ENCODE measurements around the gene OLIG1.

The OLIG1 gene

DNA sequence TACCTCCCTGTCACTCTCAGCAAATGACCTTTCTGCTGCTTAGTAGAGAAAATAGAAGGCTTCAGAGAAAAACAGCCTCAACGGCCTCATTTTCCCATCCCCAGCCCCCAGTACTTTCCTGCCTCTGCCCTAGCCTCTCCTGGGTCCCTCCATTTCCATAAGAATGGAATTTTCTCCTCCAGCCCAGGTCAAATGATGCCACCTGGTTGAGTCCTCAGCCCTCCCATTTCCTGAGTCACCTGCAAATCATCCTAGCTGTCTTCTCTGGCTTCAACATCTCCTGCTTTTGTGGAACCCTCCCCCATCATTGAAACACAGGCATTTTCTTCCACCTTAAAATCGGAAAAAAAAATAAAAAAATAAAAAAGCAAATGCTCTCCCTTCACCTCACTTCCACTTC lies 35.1 kb downstream of the OLIG1 start:
- no peak for DNase-seq

DNA sequence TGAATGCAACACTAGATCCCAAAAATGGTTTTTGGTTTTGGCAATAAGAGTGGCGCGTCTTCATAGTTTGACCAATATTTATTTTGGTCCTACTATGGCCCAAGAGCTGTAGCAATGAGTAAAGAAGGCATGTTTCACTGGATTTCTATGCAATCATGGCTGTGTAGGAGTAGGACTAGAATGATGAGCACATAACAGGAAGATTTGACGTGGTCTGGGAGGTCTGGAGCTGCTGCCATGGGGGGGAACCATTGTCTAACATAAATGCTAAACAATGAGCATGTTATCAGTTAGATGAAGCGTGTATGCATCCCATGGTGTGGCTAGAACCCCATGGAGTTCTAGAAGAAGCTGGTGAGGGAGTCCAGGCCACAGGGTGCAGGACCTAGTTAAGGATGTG lies 38.3 kb downstream of the OLIG1 start:
- DNase-seq, result no peak

DNA sequence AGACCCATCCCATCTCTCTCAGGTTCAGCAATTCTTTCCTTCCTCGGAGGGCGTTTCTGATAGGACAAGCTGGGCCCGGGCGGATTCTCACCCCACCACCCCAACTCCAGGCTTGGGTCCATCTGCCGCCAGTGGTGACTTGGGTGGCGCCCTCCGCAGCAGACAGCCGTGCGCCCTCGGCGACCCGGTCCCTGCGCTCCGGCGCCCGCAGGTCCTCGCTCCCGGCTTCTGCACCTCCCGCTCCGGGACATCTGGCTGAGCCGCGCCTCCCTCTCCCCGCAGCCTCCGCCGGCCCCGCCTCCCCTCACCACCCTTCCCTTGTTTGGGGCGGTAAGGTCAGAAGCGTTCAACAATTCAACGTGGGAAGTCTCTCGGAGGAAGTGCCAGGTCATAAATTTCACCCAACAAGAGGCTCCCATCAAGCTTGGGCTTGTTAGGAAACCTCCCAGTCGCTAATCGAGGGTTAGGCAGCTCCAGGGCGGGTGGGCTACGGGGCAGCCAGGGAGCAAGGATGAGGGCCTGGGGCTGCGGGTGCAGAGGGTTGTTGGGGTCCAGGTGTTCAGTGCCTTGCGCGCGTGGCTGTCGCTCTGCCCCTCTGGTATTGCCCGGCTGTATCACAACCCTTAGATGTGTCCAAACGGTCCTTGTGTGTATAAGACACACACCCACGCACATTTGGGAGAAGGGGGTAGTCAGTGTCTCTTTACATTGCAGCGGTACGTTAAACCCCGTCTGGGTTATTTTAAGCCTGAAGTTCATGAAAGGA lies 39.8 kb downstream of the OLIG1 start:
- peak; percentile 61 for DNase-seq

DNA sequence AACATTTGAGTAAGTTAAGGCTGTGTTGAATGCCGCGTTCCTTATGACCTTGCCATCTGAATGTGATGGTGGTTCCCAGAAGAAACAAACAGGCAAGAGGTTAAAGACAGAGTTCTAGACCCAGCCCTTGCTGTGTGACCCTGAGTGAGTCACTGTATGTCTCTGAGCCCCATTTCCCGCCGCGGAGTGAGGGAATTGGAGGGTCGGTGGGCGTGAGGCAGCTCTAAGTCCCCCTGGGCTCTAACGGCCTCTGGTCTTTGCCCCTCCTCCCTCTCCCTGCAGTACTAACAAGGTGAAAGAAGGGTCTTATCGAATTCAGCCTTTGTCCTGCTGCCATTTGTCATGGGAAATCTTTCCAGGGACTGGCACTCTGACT lies 40.4 kb downstream of the OLIG1 start:
- no peak for DNase-seq

DNA sequence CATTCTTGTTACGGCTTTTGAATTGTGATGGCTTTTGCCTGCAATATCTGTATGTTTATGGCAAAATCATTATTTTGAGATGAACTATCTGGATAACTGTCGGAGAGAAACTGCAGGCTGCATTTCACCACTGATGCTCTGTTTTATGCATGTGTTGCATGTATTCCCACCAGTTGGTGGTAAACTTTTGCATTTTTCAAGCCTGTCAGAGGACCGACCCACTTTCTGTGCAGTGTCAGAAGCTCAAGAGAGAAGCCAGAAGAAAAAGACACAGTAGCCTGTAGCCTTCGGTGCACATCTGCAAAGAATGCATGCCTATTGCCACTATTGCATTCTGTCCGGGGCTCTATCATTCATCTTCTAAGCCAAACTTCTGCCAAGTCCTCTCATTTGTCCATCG lies 41.6 kb downstream of the OLIG1 start:
- no peak for DNase-seq

DNA sequence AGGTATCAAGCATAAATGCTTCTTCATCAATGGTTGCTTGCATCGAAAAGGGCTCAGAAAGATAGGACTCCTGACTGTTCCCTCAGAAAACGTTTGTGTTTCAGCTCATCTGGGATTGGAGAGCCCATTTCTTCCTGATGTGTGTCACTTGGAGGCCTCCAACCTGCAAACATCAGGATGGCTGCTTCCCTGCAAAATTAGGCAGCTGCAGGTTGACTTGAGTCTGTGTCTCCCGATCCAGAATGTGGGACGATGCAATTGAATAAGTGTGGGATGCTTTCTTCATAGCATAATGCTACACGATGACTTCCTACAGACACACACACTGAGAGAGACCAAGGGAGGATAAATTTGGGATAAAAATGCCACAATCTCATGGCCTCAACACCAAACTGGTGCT lies 42.2 kb downstream of the OLIG1 start:
- no peak for DNase-seq

DNA sequence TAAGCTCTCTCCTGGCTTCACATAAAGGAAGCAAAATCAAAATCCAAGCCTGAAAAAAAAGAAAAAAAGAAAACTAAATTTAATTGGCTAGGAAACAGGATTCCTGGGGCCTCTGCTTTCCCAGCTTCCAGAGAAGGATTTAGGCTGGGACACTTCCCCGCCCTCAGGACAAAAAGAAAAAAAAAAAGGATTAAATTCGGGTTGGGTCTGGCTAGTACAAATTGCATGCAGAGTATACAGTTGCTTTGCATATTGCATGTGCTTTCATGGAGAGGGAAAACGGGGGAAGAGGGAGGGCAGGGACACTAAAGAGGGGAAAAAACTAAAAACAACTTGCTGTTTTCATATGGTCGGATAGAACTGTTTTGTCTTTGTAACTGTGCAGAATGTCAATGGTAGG lies 42.7 kb downstream of the OLIG1 start:
- no peak for DNase-seq

DNA sequence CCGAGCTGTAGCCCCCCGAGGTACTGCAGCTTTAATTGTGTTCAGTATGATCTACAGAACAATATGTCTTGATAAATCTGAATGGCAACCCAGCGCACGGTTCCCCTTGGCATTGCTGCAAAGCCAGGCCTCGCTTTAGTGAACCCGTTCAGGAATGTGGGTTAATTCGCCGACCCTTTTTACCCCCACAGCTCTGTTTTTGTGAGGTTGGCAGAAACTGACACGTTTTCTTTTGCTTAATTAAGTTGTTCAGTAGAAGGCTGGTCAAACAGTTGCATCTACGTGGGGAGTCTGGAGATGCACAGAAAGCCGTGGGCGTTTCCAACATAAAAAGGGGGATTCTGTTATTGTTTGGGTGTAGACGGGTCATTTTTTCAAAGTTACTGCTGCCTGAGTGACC lies 43.2 kb downstream of the OLIG1 start:
- no peak for DNase-seq

DNA sequence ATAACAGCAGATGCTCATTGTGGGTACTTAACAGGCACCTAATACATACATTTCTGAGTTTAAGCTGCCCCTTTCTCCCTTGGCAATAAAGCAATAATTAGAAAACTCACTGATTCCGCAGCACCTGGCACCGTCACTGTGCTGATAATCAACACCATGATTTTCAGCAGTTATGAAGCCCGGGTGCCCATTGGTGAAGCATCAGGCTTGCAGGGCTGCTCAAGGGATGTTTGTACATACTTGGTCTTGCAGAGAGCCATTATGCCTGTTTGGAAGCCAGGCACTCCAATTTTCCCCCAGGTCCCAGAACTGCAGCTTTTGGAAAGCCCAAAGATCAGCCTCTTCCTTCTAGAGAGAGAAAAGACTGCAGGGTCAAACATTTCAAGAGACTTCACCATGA lies 44.3 kb downstream of the OLIG1 start:
- DNase-seq, result no peak

DNA sequence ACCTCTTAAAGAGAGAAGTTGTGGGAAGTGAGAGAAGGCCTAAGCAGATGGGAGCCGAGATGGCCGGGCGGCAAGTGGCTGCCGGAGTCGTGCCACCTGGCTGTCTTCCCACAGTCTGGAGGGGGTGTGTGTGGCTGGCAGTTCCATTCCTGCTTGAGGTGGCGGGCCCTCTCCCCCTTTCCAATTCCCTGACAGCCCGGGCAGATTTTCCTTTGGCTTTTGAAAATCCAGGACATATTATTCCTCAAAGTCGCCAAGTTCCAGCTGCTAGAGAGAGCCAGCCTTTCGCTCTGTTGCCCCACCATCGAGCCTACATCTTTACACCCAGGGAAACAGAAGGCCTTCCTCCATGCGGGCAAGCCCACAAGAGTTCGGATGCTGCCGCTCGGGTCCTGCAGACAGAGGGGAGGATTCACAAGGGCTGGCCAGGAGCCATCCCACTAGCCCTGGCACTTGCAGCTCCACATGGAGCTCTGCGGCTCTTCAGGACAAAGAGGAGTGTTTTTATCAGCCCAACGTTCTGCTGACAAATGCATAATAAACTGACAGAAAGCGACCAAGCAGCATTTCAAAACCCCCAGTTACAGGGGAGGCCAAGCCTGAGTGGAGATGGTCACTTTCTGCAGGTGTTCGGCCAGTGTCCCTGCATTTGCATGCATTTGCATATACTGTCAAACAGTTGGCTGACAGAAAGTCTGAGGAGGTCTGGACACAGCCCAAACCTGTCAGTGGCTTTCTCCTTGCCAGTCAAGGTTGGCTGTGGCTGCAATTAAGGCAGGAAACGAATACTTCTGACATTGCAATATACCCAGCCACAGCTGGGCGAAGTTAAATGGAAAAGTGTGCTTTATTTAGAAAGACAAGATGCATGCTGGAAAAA lies 45.9 kb downstream of the OLIG1 start:
- DNase-seq, result no peak

DNA sequence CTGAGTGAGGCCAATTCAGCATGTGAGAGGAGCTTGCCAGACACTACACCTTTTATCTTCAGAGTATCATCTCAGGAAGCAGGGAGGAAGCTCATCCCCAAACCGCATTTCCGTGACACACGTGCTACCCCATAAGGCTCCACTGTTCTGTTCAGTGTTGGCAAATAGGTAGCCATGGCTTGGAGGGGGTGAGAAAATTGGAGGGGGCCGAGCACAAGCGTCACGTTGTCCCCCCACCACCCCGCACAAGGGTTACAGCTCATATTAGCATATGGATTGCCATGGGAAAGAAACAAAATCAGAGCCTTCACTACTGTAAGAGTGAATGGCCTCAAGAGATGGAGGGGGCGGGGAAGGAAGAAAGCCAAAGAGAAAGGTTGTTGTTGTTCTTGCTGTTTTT lies 46.7 kb downstream of the OLIG1 start:
- DNase-seq, result peak; percentile 15

DNA sequence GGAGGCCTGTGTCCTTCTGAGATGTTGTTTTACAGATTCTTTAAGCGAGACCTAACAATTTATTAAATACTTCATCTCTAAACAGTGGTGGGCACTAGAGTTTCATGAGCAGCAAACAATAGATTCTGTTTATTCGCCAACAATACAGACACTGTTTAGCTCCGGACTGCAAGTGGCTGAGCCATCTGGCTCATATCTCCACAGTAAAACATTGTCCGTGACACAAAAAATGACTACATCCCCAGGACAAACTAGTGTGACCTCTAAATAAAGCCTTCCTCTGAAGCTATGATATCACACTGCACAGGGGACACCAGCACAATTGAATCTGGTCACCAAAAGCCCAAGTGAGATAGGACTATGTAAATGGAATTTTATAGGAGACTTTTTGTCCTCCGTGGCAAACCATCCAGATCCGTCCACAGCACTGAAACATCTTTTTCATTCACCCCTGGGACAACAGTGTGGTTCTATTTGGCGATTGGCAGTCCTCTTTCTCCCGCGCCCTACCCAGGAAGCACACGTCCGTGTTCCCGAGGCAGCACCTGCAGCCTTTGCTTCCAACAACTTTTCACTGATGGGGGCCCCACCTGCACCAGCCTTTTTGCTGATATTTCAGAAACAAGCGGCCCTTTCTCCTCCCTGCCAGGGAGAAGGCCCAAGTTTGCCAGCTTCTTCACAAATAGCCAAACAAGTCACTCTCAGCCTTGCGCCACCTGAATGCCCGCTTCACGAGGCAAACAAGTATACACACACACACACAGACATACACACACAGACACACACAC lies 47.4 kb downstream of the OLIG1 start:
- no peak for DNase-seq

Data from stimulated activated CD4-positive, alpha-beta T cell treated with anti-CD3 and anti-CD28 coated beads, Interleukin-15, amount 100 ng/mL, for 24 hours (primary cell).